ENCODE data around the gene TRMU. TPM values are rescaled to one million over a fixed set of nuclear protein-coding genes. Genes with fewer than 3 reads are reported as not detected.

The TRMU gene
- total RNA-seq, 6 donors from 2014 or later = 30.7 to 77.5 (median 35.8) TPM

- Histone ChIP-seq H3K36me3 (peaks cover 0 to 60% (median 36%) of the 10 kb centered on the region in 4 donors), H3K4me1 (no peaks in the 10 kb centered on the region), H3K27me3 (no peaks in the 10 kb centered on the region), H3K27ac (no peak overlapping the region), H3K4me3 (no peak overlapping the region), H3K9me3 (no peaks in the 10 kb centered on the region)
- DNase-seq (no peak), ATAC-seq (ENCODE audit: low FRiP score in 2 of 2) (no peak)
- TF ChIP-seq EP300 (IDR thresholded peaks at IDR 0.05) = no peak
- no peak for TF ChIP-seq POLR2AphosphoS5 (IDR thresholded peaks at IDR 0.05)
- TF ChIP-seq POLR2A (IDR thresholded peaks at IDR 0.05) = no peak
- TF ChIP-seq CTCF (IDR thresholded peaks at IDR 0.05) = no peak
- 90 to 94% methylated on average over 10 of the region's 10 CpGs for WGBS, 2 donors
Measured at GRCh38 chr22:46360891-46361290, 25.4 kb downstream of the TRMU start.

DNA sequence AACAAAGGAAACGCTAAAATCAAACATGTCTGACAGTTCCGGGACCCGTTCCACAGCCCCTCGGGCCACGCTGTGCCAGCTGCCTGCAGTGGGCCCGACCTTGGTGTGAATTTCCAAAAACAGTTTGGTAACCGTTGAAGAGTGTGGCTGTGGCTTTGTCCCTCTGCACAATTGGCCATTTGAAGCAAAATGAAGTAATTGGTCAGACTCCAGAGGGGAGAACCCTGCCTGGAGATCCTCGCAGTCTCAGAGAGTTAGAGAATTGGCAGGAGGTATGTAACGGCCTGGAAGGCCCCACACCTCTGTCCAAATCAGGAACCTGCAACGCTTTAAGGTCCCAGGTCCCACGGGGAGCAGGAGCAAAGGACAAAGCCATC, 26.3 kb downstream of the TRMU start:
- no peak for ATAC-seq (ENCODE audit: low FRiP score in 2 of 2)
- peaks cover 0 to 57% (median 29%) of the 10 kb centered on the region in 4 donors for H3K36me3 ChIP-seq

DNA sequence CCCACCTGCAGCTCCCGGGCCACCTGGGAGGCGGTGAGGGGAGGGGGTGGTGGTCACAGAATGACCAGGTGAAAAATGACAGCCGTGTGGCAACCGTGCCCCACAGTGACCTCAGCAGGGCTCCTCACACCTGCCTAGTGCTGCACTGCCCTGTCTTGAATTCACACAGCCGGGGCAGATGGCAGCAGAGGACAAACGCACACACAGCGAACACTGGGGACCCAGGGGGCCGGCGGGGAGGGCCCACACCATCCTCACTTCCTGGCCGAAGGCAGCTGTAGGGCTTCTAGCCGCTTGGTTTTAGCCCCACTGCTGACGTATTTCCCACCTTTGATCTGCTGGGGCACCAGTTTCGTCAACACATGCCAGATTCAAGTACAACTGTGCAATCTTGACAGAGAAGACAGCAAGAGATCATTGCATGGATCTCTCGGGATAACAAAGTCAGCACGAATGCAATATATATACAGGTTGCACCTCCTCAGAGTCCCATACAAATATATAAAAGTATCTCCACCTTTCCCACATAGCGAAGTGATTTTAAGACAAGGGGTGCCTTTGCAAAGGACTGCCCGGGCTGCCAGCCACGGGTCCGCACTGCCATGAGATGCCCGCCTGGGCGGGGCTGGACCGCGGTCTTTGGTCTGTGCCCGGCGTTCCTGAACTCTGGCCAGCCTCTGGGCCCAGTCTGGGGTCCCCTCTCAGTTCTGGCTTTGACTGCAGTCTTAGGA, 26.9 kb downstream of the TRMU start:
- Histone ChIP-seq H3K27ac (no peak overlapping the region), H3K4me1 (peaks cover 0 to under 1% (median 0%) of the 10 kb centered on the region in 4 donors), H3K27me3 (no peaks in the 10 kb centered on the region), H3K4me3 (no peak overlapping the region), H3K9me3 (no peaks in the 10 kb centered on the region), H3K36me3 (peaks cover 0 to 56% (median 26%) of the 10 kb centered on the region in 4 donors)
- ATAC-seq (ENCODE audit: low FRiP score in 2 of 2) = no peak
- TF ChIP-seq CTCF (IDR thresholded peaks at IDR 0.05) = no peak
- TF ChIP-seq POLR2A (IDR thresholded peaks at IDR 0.05) = no peak
- TF ChIP-seq POLR2AphosphoS5 (IDR thresholded peaks at IDR 0.05) = no peak
- TF ChIP-seq EP300 (IDR thresholded peaks at IDR 0.05) = no peak
- WGBS, 2 donors = 57 to 62% methylated on average over 15 to 16 of the region's 25 CpGs
- DNase-seq = peak in 1 of 2 donors; percentile 80

More for the DNA sequence above, 26.3 kb downstream of the TRMU start:
- no peaks in the 10 kb centered on the region for H3K9me3 ChIP-seq
- no peaks in the 10 kb centered on the region for H3K4me1 ChIP-seq
- no peak overlapping the region for H3K27ac ChIP-seq
- no peak for DNase-seq
- no peak overlapping the region for H3K4me3 ChIP-seq
- TF ChIP-seq POLR2AphosphoS5 (IDR thresholded peaks at IDR 0.05) (no peak), POLR2A (IDR thresholded peaks at IDR 0.05) (no peak), EP300 (IDR thresholded peaks at IDR 0.05) (no peak), CTCF (IDR thresholded peaks at IDR 0.05) (no peak)
- H3K27me3 ChIP-seq = no peaks in the 10 kb centered on the region
- 75 to 78% methylated on average over 9 to 10 of the region's 11 CpGs for WGBS, 2 donors

DNA sequence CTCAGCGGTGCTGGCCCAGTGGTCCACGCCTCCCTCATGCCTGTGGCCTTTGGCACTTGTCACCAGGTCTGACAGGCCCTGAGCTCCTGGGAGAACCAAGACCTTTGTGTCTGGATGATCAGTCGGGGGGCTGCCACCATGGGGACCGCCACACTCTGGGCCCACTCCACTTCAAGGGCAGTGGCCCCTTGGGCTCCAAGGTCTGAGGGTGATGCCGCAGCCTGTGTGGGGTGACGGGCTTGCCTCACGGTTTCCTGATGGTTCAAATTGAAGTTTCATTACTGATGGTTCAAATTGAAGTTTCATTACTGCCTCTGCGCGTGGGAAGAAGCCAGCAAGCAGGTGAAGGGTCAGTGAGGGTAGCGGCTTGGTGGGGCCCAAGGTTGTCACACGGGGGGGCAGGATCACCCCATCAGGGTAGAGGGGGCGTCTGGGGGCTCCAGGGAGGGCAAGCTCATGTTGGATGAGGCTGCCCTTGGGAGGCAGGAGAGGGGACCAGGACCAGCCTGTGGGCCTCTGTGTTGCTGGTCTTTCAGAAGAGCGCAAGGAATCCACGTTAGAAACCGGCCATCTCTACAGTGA, 27.5 kb downstream of the TRMU start:
- H3K4me1 ChIP-seq = peaks cover 0 to 4% (median 0%) of the 10 kb centered on the region in 4 donors
- DNase-seq = no peak
- H3K36me3 ChIP-seq = peaks cover 0 to 50% (median 22%) of the 10 kb centered on the region in 4 donors
- WGBS, 2 donors = 84 to 91% methylated on average over 11 to 15 of the region's 15 CpGs
- no peak for TF ChIP-seq EP300 (IDR thresholded peaks at IDR 0.05)
- TF ChIP-seq CTCF (IDR thresholded peaks at IDR 0.05) = no peak
- no peak for TF ChIP-seq POLR2AphosphoS5 (IDR thresholded peaks at IDR 0.05)
- TF ChIP-seq POLR2A (IDR thresholded peaks at IDR 0.05) = no peak
- ATAC-seq (ENCODE audit: low FRiP score in 2 of 2) = no peak
- H3K4me3 ChIP-seq = no peak overlapping the region
- H3K27ac ChIP-seq = no peak overlapping the region
- H3K9me3 ChIP-seq = no peaks in the 10 kb centered on the region
- H3K27me3 ChIP-seq = no peaks in the 10 kb centered on the region
